ENCODE measurements around the gene FLNA. TPM values are rescaled to one million over a fixed set of nuclear protein-coding genes. Genes with fewer than 3 reads are reported as not detected.

FLNA gene
- total and polyA plus RNA-seq, 9 of the 15 experiments (the other 6 are each of a cell fraction or from before 2014, with no cell fraction given): 6.2 to 735 (median 135) TPM

DNA sequence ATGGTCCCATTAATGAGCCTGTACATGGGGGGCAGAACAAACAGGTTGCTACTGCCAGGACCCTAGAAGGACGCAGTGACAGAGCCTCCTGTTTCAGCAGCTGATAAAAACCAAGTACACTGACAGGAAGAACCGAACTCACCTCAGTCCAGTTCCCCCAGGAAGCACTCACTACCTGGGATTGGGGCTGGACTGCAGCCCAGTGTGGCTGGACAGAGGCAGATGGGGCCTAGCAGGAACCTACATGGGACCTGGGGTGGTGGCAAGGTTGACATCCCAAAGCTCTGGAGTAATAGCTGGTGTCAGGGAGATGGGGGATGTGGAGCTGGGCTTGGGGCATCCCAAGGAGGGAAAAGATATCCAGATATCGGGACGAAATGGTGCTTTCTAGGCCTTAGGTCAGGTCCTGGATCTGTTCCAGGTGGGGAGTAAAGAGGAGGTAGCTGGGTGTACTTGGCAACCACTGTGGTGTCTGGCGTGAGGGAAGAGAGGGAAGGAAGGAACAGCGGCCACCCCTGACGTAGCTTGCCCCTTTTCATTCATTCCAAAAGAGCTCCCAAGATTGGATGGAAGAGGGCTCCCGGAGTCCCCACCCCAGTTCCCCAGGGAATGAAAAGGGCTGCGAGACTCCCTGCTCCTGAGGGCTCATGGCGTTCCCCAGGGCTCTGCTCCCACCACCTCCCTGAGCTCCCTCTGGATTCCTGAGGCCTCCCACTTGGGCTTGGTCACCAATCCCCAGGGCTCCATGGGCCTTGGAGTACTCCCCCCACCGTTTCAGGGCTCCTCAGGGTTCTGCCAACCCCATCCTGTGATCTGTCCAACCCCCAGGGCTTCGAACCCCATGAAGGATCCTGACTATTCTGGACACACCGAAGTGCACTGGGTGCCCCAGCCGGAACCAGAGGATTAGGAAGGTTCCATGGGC, 9.2 kb upstream of the FLNA start:
- Histone ChIP-seq H3K4me1 (replicated peaks in 1 of 2; ENCODE audit: control insufficient read depth in 2 of 2, insufficient read depth in 2 of 2, low read length in 2 of 2) (peaks cover 13 to 39% of the 10 kb centered on the region in 2 experiments), H3K4me3 (no peak overlapping the region)

DNA sequence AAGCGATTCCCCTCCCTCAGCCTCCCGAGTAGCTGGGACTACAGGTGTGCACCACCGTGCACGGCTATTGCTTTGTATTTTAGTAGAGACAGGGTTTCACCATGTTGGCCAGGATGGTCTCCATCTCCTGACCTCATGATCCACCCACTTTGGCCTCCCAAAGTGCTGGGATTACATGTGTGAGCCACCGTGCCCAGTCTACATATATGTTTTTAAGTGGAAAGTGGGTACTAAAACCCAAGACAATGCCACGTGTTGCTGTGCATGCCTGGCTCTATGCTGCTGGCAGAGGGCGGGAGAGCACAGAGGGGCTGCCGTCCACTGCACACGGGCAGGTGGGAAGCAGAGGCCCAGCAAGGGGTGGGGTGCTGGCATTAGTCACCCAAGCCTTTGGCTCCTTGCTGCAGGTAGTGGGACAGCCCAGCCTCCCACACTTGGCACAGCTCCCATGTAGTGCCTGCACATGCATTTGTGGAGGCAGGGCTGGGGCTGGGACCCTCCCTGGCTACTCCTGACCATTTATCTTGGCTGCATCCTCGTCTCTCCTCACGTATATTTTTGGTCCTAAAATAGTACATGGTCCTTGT, 8.1 kb upstream of the FLNA start:
- intact Hi-C loops (cut with micrococcal nuclease) (no loop called here), in situ Hi-C loops (cut with MboI) (no loop called here)
- H3K9me1 ChIP-seq (ENCODE audit: control insufficient read depth, insufficient read depth, low read length): no peaks in the 10 kb centered on the region
- H2AFZ ChIP-seq (ENCODE audit: low read depth, low read length): no peak overlapping the region
- H3K4me1 ChIP-seq (replicated peaks in 1 of 2; ENCODE audit: control insufficient read depth in 2 of 2, insufficient read depth in 2 of 2, low read length in 2 of 2): peaks cover 17 to 48% of the 10 kb centered on the region in 2 experiments
- ATAC-seq (no peak), FAIRE-seq (no peak), DNase-seq (ENCODE audit: extremely low read depth in 1 of 4, low spot score in 3 of 4) (no peak)
- H3K9ac ChIP-seq (ENCODE audit: insufficient read depth in 1 of 2, low read depth in 2 of 2, low read length in 2 of 2): peak overlapping the region in 1 of 2 experiments; percentile 6; a peak in 1 of 4 replicates
- no TSS peak for BruUV-seq (replicated peaks)
- no peaks in the 10 kb centered on the region for H3K9me3 ChIP-seq (replicated peaks; ENCODE audit: control insufficient read depth, insufficient read depth, low read depth, low read length)
- H3K36me3 ChIP-seq (ENCODE audit: control insufficient read depth, insufficient read depth, low read length): peaks cover 19% of the 10 kb centered on the region; the same call in 2 of the 3 replicates
- ChIA-PET CTCF (ENCODE audit: low intra/inter-chr PET ratio) (no interaction called here), POLR2A (interaction anchor here (0.8 to 1.8 kb wide), 5 partner anchors 9 to 17 kb away, joined by 3 to 7 read pairs (median 4); partner anchors contain the start of gene RPL10)
- H3K27ac ChIP-seq (ENCODE audit: extremely low read depth, low read depth, low read length): no peak overlapping the region
- H3K4me2 ChIP-seq (ENCODE audit: insufficient read depth, low read length): no peak overlapping the region
- H4K20me1 ChIP-seq (replicated peaks; ENCODE audit: control insufficient read depth, insufficient read depth, low read length): no peaks in the 10 kb centered on the region
- peaks cover 26% of the 10 kb centered on the region for H3K79me2 ChIP-seq (ENCODE audit: control insufficient read depth, insufficient read depth, low read length)
- no peaks in the 10 kb centered on the region for H3K27me3 ChIP-seq (ENCODE audit: control insufficient read depth in 2 of 2, insufficient read depth in 2 of 2, low read length in 2 of 2)
- no peak overlapping the region for H3K4me3 ChIP-seq
- WGBS (ENCODE audit: insufficient coverage, low coverage, missing lambda C conversion rate): 74% methylated on average over 7 of the region's 11 CpGs
- TF ChIP-seq, protein P1, sequence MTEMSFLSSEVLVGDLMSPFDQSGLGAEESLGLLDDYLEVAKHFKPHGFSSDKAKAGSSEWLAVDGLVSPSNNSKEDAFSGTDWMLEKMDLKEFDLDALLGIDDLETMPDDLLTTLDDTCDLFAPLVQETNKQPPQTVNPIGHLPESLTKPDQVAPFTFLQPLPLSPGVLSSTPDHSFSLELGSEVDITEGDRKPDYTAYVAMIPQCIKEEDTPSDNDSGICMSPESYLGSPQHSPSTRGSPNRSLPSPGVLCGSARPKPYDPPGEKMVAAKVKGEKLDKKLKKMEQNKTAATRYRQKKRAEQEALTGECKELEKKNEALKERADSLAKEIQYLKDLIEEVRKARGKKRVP (CRISPR knock-in tag; IDR thresholded peaks at IDR 0.05): no peak
- TF ChIP-seq POLR2AphosphoS2 (IDR thresholded peaks at IDR 0.05; ENCODE audit: low read length): 0 out of 2 replicates have a peak, but pooled peaks have one; percentile 45
- TF ChIP-seq ZFX (CRISPR knock-in tag; IDR thresholded peaks at IDR 0.05): no peak
- TF ChIP-seq SUPT5H (IDR thresholded peaks at IDR 0.05): peak; percentile 56
- peak; percentile 53; the same call in 1 of the 2 replicates for TF ChIP-seq POLR2A (conservative IDR thresholded peaks at IDR 0.05)
- TF ChIP-seq, protein P2, sequence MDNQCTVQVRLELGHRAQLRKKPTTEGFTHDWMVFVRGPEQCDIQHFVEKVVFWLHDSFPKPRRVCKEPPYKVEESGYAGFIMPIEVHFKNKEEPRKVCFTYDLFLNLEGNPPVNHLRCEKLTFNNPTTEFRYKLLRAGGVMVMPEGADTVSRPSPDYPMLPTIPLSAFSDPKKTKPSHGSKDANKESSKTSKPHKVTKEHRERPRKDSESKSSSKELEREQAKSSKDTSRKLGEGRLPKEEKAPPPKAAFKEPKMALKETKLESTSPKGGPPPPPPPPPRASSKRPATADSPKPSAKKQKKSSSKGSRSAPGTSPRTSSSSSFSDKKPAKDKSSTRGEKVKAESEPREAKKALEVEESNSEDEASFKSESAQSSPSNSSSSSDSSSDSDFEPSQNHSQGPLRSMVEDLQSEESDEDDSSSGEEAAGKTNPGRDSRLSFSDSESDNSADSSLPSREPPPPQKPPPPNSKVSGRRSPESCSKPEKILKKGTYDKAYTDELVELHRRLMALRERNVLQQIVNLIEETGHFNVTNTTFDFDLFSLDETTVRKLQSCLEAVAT (IDR thresholded peaks at IDR 0.05): no peak
- TF ChIP-seq POLR2G (IDR thresholded peaks at IDR 0.05; ENCODE audit: low read depth, low read length): peak; percentile 64
- TF ChIP-seq, protein P3, sequence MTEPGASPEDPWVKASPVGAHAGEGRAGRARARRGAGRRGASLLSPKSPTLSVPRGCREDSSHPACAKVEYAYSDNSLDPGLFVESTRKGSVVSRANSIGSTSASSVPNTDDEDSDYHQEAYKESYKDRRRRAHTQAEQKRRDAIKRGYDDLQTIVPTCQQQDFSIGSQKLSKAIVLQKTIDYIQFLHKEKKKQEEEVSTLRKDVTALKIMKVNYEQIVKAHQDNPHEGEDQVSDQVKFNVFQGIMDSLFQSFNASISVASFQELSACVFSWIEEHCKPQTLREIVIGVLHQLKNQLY (CRISPR knock-in tag; conservative IDR thresholded peaks at IDR 0.05): no peak
- TF ChIP-seq GTF2A2 (tag; IDR thresholded peaks at IDR 0.05): no peak

More for the DNA sequence above, 9.2 kb upstream of the FLNA start:
- FAIRE-seq (no peak), ATAC-seq (no peak), DNase-seq (ENCODE audit: extremely low read depth in 1 of 4, low spot score in 3 of 4) (no peak)
- Histone ChIP-seq H2AFZ (ENCODE audit: low read depth, low read length) (no peak overlapping the region), H4K20me1 (replicated peaks; ENCODE audit: control insufficient read depth, insufficient read depth, low read length) (no peaks in the 10 kb centered on the region), H3K79me2 (ENCODE audit: control insufficient read depth, insufficient read depth, low read length) (peaks cover 22% of the 10 kb centered on the region), H3K4me2 (ENCODE audit: insufficient read depth, low read length) (no peak overlapping the region), H3K9me3 (replicated peaks; ENCODE audit: control insufficient read depth, insufficient read depth, low read depth, low read length) (no peaks in the 10 kb centered on the region), H3K36me3 (ENCODE audit: control insufficient read depth, insufficient read depth, low read length) (peaks cover 19% of the 10 kb centered on the region; the same call in 2 of the 3 replicates), H3K27me3 (ENCODE audit: control insufficient read depth in 2 of 2, insufficient read depth in 2 of 2, low read length in 2 of 2) (no peaks in the 10 kb centered on the region), H3K9me1 (ENCODE audit: control insufficient read depth, insufficient read depth, low read length) (no peaks in the 10 kb centered on the region), H3K27ac (ENCODE audit: extremely low read depth, low read depth, low read length) (no peak overlapping the region; the same call in 2 of the 3 replicates), H3K9ac (ENCODE audit: insufficient read depth in 1 of 2, low read depth in 2 of 2, low read length in 2 of 2) (peak overlapping the region in 1 of 2 experiments; percentile 87; a peak in 2 of 4 replicates)
- in situ Hi-C loops (cut with MboI) (no loop called here), intact Hi-C loops (cut with micrococcal nuclease) (no loop called here)
- TF ChIP-seq DNMT1 (IDR thresholded peaks at IDR 0.05): no peak
- no peak for TF ChIP-seq ARID1B (IDR thresholded peaks at IDR 0.05)
- peak; percentile 58 for TF ChIP-seq NFIC (IDR thresholded peaks at IDR 0.05)
- no TSS peak for BruUV-seq (replicated peaks)
- POLR2A ChIA-PET: interaction anchor here (0.6 to 1.8 kb wide), 5 partner anchors 10 to 162 kb away, joined by 3 to 7 read pairs (median 6); partner anchors contain the start of gene RPL10
- CTCF ChIA-PET (ENCODE audit: low intra/inter-chr PET ratio): interaction anchor here (1.1 to 2.1 kb wide), 2 partner anchors 11 to 151 kb away, joined by 4 to 19 read pairs; no protein-coding TSS in a partner anchor
- 75% methylated on average over 9 of the region's 14 CpGs for WGBS (ENCODE audit: insufficient coverage, low coverage, missing lambda C conversion rate)
